GM23338 (cell line): ENCODE data around the gene SLC24A4. TPM values are rescaled to one million over a fixed set of nuclear protein-coding genes. Genes with fewer than 3 reads are reported as not detected.

Source experiments
- ATAC-seq: fragments of 200-7000 bp; cut with Tn5 transposase; 3 replicates; pipeline ENCODE4 v1.9.1; 2020
- DNase-seq: peaks from one replicate; pipeline ENCODE4 v3.0.0-alpha.2; 2015; ENCODE audit warnings: low spot score
- H2AFZ ChIP-seq: fragments of 200-600 bp; sonication (generic); 2 replicates; pipeline ENCODE4 v1.8.0; 2016; ENCODE audit warnings: antibody characterized with exemption, mild to moderate bottlenecking, moderate library complexity
- H3F3A ChIP-seq: fragments of 200-600 bp; sonication (generic); replicated peaks from 2 replicates; pipeline ENCODE4 v1.8.0; 2017; ENCODE audit warnings: antibody characterized with exemption, mixed run types, low read depth
- H3K27ac ChIP-seq: fragments of 200-600 bp; sonication (generic); 2 replicates; pipeline ENCODE4 v1.6.1; 2016; ENCODE audit warnings: low read depth
- H3K27me3 ChIP-seq: fragments of 200-600 bp; sonication (generic); 2 replicates; pipeline ENCODE4 v1.8.0; 2016; ENCODE audit warnings: mild to moderate bottlenecking, mixed run types, moderate library complexity; ENCODE audit not compliant: insufficient read depth
- H3K36me3 ChIP-seq: fragments of 200-600 bp; sonication (generic); 2 replicates; pipeline ENCODE4 v1.8.0; 2016; ENCODE audit warnings: mild to moderate bottlenecking; ENCODE audit not compliant: insufficient read depth
- H3K4me1 ChIP-seq: fragments of 200-600 bp; sonication (generic); 2 replicates; pipeline ENCODE4 v1.8.0; 2016; ENCODE audit warnings: mild to moderate bottlenecking, moderate library complexity; ENCODE audit not compliant: insufficient read depth
- H3K4me2 ChIP-seq: fragments of 200-600 bp; sonication (generic); 2 replicates; pipeline ENCODE4 v1.7.1; 2017; ENCODE audit warnings: mixed run types
- H3K4me3 ChIP-seq: fragments of 200-600 bp; sonication (generic); 2 replicates; pipeline ENCODE4 v1.6.1; 2016; ENCODE audit warnings: mixed run types
- H3K79me2 ChIP-seq: fragments of 200-600 bp; sonication (generic); replicated peaks from 2 replicates; pipeline ENCODE4 v1.8.0; 2017; ENCODE audit warnings: mild to moderate bottlenecking; ENCODE audit not compliant: insufficient read depth
- H3K9me2 ChIP-seq: fragments of 200-600 bp; sonication (generic); 2 replicates; pipeline ENCODE4 v1.8.0; 2017; ENCODE audit not compliant: insufficient read depth
- H4K20me1 ChIP-seq: fragments of 200-600 bp; sonication (generic); replicated peaks from 2 replicates; pipeline ENCODE4 v1.8.0; 2017; ENCODE audit warnings: mild to moderate bottlenecking; ENCODE audit not compliant: insufficient read depth
- H3K27ac Mint-ChIP-seq: 2 replicates; pipeline ENCODE4 v1.8.0; 2020; ENCODE audit warnings: inconsistent platforms, mild to moderate bottlenecking, moderate library complexity, mixed read lengths
- H3K27me3 Mint-ChIP-seq: 3 replicates; pipeline ENCODE4 v1.8.0; 2022; ENCODE audit warnings: low read depth, mild to moderate bottlenecking, moderate library complexity, mixed read lengths, inconsistent platforms; ENCODE audit not compliant: insufficient read depth, poor library complexity
- H3K36me3 Mint-ChIP-seq: 3 replicates; pipeline ENCODE4 v1.8.0; 2021; ENCODE audit warnings: low read depth, mild to moderate bottlenecking, inconsistent platforms, moderate library complexity, mixed read lengths
- H3K4me1 Mint-ChIP-seq: 3 replicates; pipeline ENCODE4 v1.8.0; 2020; ENCODE audit warnings: mild to moderate bottlenecking, inconsistent platforms, mixed read lengths
- H3K4me3 Mint-ChIP-seq: 3 replicates; pipeline ENCODE4 v1.8.0; 2021; ENCODE audit warnings: moderate library complexity, mild to moderate bottlenecking, inconsistent platforms, mixed read lengths
- H3K9me3 Mint-ChIP-seq: 3 replicates; pipeline ENCODE4 v1.8.0; 2020; ENCODE audit warnings: moderate library complexity, mild to moderate bottlenecking, inconsistent platforms, mixed read lengths
- EZH2 ChIP-seq: fragments of 200-600 bp; sonication (generic); IDR thresholded peaks from one replicate; pipeline ENCODE4 v1.8.0; 2017; ENCODE audit warnings: antibody characterized with exemption, mild to moderate bottlenecking, low read depth; ENCODE audit not compliant: unreplicated experiment
- EZH2phosphoT487 ChIP-seq: fragments of 200-600 bp; sonication (generic); IDR thresholded peaks from one replicate; pipeline ENCODE4 v1.8.1; 2018; ENCODE audit warnings: antibody characterized with exemption; ENCODE audit not compliant: unreplicated experiment
- JUNB ChIP-seq: IDR thresholded peaks from one replicate; pipeline ENCODE4 v1.6.1; 2016; ENCODE audit warnings: antibody characterized with exemption; ENCODE audit not compliant: unreplicated experiment
- NANOG ChIP-seq: IDR thresholded peaks from 2 replicates; pipeline ENCODE4 v1.6.1; 2016; ENCODE audit warnings: antibody characterized with exemption, borderline replicate concordance
- POLR2AphosphoS5 ChIP-seq: IDR thresholded peaks from 2 replicates; pipeline ENCODE4 v1.6.1; 2016; ENCODE audit warnings: antibody characterized with exemption, low read depth
- ZNF331 ChIP-seq: fragments of 250-450 bp; sonication (Bioruptor Pico); IDR thresholded peaks from 2 replicates; pipeline ENCODE4 v1.5.0; 2020; ENCODE audit warnings: low read depth, mild to moderate bottlenecking, moderate library complexity
- polyA plus RNA-seq: library from polyadenylated mRNA; unstranded; fragments of >200 nt; fragmentation: Nextera tagmentation; extraction: Ambion mirVana; gene quantifications from 2 replicates; pipeline ENCODE4 v1.2.1, GENCODE V29; 2016
- total RNA-seq: library from RNA; depleted of rRNA; stranded (reverse); fragments of >200 nt; shearing (Covaris generic); gene quantifications from 2 replicates; pipeline ENCODE4 v1.2.3, GENCODE V29; 2014
- TF ChIP-seq, protein P1 (sequence below): fragments of 250-450 bp; sonication (Bioruptor Pico); IDR thresholded peaks from 2 replicates; pipeline ENCODE4 v1.5.0; 2020; ENCODE audit warnings: mild to moderate bottlenecking, moderate library complexity

The SLC24A4 gene
- total and polyA plus RNA-seq, 2 experiments from 2014 or later: 0.06 to 0.38 TPM

DNA sequence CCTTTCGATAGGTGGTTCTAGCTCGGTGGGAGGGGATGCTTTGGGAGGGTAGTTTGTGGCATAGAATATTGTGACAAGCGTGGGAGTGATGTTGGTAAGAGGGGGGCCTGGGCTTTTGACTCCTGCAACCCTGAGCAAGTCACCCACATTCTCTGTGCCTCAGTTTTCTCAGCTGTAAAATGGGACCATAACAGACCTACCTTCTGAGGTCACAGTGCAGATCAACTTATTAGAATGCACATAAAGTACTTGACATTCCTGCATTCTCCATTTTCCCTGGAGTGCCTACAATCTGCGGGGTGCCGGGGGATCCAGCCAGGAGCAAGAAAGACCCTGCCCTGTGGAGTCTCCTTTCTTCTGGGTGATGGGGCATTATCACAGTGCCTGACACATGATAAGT lies 63.2 kb downstream of the SLC24A4 start:
- DNase-seq: no peak
- no peaks in the 10 kb centered on the region; the same call in 2 of the 3 replicates for H3K9me3 Mint-ChIP-seq
- no peaks in the 10 kb centered on the region for H4K20me1 ChIP-seq
- H3K36me3 ChIP-seq: no peaks in the 10 kb centered on the region
- H3K27ac ChIP-seq: no peak overlapping the region
- no peaks in the 10 kb centered on the region for H3F3A ChIP-seq
- H2AFZ ChIP-seq: no peak overlapping the region
- H3K4me1 ChIP-seq: peaks cover 6% of the 10 kb centered on the region; the same call in 1 of the 2 replicates
- no peak overlapping the region for H3K4me2 ChIP-seq
- H3K4me3 ChIP-seq: no peak overlapping the region
- no peak for ATAC-seq
- peaks cover 13% of the 10 kb centered on the region for H3K27me3 Mint-ChIP-seq
- H3K4me3 Mint-ChIP-seq: no peak overlapping the region
- no peaks in the 10 kb centered on the region for H3K36me3 Mint-ChIP-seq
- no peaks in the 10 kb centered on the region for H3K79me2 ChIP-seq
- H3K9me2 ChIP-seq: no peaks in the 10 kb centered on the region
- H3K27me3 ChIP-seq: no peaks in the 10 kb centered on the region
- no peak for TF ChIP-seq JUNB
- TF ChIP-seq ZNF331: no peak
- no peak for TF ChIP-seq POLR2AphosphoS5
- TF ChIP-seq, protein P1, sequence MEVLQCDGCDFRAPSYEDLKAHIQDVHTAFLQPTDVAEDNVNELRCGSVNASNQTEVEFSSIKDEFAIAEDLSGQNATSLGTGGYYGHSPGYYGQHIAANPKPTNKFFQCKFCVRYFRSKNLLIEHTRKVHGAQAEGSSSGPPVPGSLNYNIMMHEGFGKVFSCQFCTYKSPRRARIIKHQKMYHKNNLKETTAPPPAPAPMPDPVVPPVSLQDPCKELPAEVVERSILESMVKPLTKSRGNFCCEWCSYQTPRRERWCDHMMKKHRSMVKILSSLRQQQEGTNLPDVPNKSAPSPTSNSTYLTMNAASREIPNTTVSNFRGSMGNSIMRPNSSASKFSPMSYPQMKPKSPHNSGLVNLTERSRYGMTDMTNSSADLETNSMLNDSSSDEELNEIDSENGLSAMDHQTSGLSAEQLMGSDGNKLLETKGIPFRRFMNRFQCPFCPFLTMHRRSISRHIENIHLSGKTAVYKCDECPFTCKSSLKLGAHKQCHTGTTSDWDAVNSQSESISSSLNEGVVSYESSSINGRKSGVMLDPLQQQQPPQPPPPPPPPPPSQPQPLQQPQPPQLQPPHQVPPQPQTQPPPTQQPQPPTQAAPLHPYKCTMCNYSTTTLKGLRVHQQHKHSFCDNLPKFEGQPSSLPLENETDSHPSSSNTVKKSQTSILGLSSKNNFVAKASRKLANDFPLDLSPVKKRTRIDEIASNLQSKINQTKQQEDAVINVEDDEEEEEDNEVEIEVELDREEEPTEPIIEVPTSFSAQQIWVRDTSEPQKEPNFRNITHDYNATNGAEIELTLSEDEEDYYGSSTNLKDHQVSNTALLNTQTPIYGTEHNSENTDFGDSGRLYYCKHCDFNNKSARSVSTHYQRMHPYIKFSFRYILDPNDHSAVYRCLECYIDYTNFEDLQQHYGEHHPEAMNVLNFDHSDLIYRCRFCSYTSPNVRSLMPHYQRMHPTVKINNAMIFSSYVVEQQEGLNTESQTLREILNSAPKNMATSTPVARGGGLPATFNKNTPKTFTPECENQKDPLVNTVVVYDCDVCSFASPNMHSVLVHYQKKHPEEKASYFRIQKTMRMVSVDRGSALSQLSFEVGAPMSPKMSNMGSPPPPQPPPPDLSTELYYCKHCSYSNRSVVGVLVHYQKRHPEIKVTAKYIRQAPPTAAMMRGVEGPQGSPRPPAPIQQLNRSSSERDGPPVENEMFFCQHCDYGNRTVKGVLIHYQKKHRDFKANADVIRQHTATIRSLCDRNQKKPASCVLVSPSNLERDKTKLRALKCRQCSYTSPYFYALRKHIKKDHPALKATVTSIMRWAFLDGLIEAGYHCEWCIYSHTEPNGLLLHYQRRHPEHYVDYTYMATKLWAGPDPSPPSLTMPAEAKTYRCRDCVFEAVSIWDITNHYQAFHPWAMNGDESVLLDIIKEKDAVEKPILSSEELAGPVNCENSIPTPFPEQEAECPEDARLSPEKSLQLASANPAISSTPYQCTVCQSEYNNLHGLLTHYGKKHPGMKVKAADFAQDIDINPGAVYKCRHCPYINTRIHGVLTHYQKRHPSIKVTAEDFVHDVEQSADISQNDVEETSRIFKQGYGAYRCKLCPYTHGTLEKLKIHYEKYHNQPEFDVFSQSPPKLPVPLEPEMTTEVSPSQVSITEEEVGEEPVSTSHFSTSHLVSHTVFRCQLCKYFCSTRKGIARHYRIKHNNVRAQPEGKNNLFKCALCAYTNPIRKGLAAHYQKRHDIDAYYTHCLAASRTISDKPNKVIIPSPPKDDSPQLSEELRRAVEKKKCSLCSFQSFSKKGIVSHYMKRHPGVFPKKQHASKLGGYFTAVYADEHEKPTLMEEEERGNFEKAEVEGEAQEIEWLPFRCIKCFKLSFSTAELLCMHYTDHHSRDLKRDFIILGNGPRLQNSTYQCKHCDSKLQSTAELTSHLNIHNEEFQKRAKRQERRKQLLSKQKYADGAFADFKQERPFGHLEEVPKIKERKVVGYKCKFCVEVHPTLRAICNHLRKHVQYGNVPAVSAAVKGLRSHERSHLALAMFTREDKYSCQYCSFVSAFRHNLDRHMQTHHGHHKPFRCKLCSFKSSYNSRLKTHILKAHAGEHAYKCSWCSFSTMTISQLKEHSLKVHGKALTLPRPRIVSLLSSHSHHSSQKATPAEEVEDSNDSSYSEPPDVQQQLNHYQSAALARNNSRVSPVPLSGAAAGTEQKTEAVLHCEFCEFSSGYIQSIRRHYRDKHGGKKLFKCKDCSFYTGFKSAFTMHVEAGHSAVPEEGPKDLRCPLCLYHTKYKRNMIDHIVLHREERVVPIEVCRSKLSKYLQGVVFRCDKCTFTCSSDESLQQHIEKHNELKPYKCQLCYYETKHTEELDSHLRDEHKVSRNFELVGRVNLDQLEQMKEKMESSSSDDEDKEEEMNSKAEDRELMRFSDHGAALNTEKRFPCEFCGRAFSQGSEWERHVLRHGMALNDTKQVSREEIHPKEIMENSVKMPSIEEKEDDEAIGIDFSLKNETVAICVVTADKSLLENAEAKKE (CRISPR knock-in tag): no peak
- no peak overlapping the region for H3K27ac Mint-ChIP-seq
- H3K4me1 Mint-ChIP-seq: peaks cover 46% of the 10 kb centered on the region

DNA sequence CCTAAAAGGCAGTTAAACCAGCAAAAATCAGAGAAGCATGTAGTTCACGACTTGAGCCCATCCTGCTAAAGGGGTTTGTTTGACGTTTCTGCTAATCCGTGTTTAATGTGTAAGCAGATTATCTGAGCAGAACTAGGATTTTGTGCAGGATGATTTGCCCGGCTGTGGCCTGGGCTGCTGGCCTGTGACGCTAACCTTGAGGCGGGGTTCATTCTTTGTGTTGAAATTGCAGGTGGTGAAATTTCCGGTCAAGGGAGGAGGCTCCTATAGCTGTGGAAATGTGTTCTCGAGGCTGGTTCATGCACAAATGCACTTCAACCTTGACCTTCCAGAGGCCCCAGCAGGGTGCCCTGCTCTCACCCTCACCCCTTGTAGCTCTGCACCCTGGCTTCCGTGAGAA lies 63.7 kb downstream of the SLC24A4 start:
- H3K9me2 ChIP-seq: no peaks in the 10 kb centered on the region
- H3K27ac ChIP-seq: no peak overlapping the region
- Mint-ChIP-seq H3K9me3 (no peaks in the 10 kb centered on the region; the same call in 2 of the 3 replicates), H3K27me3 (peaks cover 16% of the 10 kb centered on the region), H3K4me1 (peaks cover 46% of the 10 kb centered on the region), H3K27ac (no peak overlapping the region), H3K4me3 (no peak overlapping the region), H3K36me3 (no peaks in the 10 kb centered on the region)
- H3K4me1 ChIP-seq: peaks cover 6% of the 10 kb centered on the region; the same call in 1 of the 2 replicates
- H3K4me3 ChIP-seq: no peak overlapping the region
- no peaks in the 10 kb centered on the region for H3K36me3 ChIP-seq
- H3K4me2 ChIP-seq: no peak overlapping the region
- no peaks in the 10 kb centered on the region for H4K20me1 ChIP-seq
- ATAC-seq (no peak), DNase-seq (no peak)
- H3F3A ChIP-seq: no peaks in the 10 kb centered on the region
- H2AFZ ChIP-seq: no peak overlapping the region
- no peaks in the 10 kb centered on the region for H3K27me3 ChIP-seq
- no peaks in the 10 kb centered on the region for H3K79me2 ChIP-seq
- TF ChIP-seq ZNF331: no peak
- no peak for TF ChIP-seq EZH2
- no peak for TF ChIP-seq NANOG
- no peak for TF ChIP-seq EZH2phosphoT487
- TF ChIP-seq, protein P1 (CRISPR knock-in tag): no peak
- TF ChIP-seq POLR2AphosphoS5: no peak
